ENCODE measurements around the gene AIP. TPM values are rescaled to one million over a fixed set of nuclear protein-coding genes. Genes with fewer than 3 reads are reported as not detected.

Gene AIP
- polyA plus RNA-seq, 1 experiment, result 55.3 TPM

GRCh38 chr11:67493548-67494370, 10.9 kb downstream of the AIP start:
- DNase-seq (ENCODE audit: low read depth, low spot score), result no peak
- no peak for TF ChIP-seq CTCF (IDR thresholded peaks at IDR 0.05; ENCODE audit: low read depth, low read length)
- no peak overlapping the region for H3K27ac ChIP-seq (ENCODE audit: low read depth, low read length)
- H3K9me3 ChIP-seq (ENCODE audit: control insufficient read depth, insufficient read depth, low read length), result no peaks in the 10 kb centered on the region; the same call in 1 of the 2 replicates
- ChIA-PET CTCF (no interaction called here), POLR2A (no interaction called here)
- no peaks in the 10 kb centered on the region for H3K27me3 ChIP-seq (ENCODE audit: control insufficient read depth, insufficient read depth, low read length)
- H3K4me3 ChIP-seq (ENCODE audit: low read depth, low read length), result no peak overlapping the region

GRCh38 chr11:67494371-67495233, 11.8 kb downstream of the AIP start:
- H3K27ac ChIP-seq (ENCODE audit: low read depth, low read length), result no peak overlapping the region
- no peaks in the 10 kb centered on the region for H3K27me3 ChIP-seq (ENCODE audit: control insufficient read depth, insufficient read depth, low read length)
- CTCF ChIA-PET, result no interaction called here
- POLR2A ChIA-PET, result no interaction called here
- no peak for TF ChIP-seq CTCF (IDR thresholded peaks at IDR 0.05; ENCODE audit: low read depth, low read length)
- no peak for DNase-seq (ENCODE audit: low read depth, low spot score)
- H3K9me3 ChIP-seq (ENCODE audit: control insufficient read depth, insufficient read depth, low read length), result no peaks in the 10 kb centered on the region; the same call in 1 of the 2 replicates
- H3K4me3 ChIP-seq (ENCODE audit: low read depth, low read length), result no peak overlapping the region

GRCh38 chr11:67495234-67496005, 12.6 kb downstream of the AIP start:
- Histone ChIP-seq H3K27ac (ENCODE audit: low read depth, low read length) (no peak overlapping the region), H3K27me3 (ENCODE audit: control insufficient read depth, insufficient read depth, low read length) (no peaks in the 10 kb centered on the region), H3K4me3 (ENCODE audit: low read depth, low read length) (no peak overlapping the region), H3K9me3 (ENCODE audit: control insufficient read depth, insufficient read depth, low read length) (no peaks in the 10 kb centered on the region; the same call in 1 of the 2 replicates)
- DNase-seq (ENCODE audit: low read depth, low spot score), result no peak
- CTCF ChIA-PET, result no interaction called here
- POLR2A ChIA-PET, result no interaction called here
- TF ChIP-seq CTCF (IDR thresholded peaks at IDR 0.05; ENCODE audit: low read depth, low read length), result no peak

- POLR2A ChIA-PET, result no interaction called here
Observed at GRCh38 chr11:67496113-67496512, 13.3 kb downstream of the AIP start.

More at GRCh38 chr11:67496113-67496512, 13.3 kb downstream of the AIP start:
- H3K9me3 ChIP-seq (ENCODE audit: control insufficient read depth, insufficient read depth, low read length), result no peaks in the 10 kb centered on the region; the same call in 1 of the 2 replicates
- H3K4me3 ChIP-seq (ENCODE audit: low read depth, low read length), result no peak overlapping the region
- CTCF ChIA-PET, result no interaction called here
- no peak for TF ChIP-seq CTCF (IDR thresholded peaks at IDR 0.05; ENCODE audit: low read depth, low read length)
- DNase-seq (ENCODE audit: low read depth, low spot score), result no peak
- H3K27ac ChIP-seq (ENCODE audit: low read depth, low read length), result no peak overlapping the region
- H3K27me3 ChIP-seq (ENCODE audit: control insufficient read depth, insufficient read depth, low read length), result no peaks in the 10 kb centered on the region
